Common myeloid progenitor, CD34-positive (primary cell): ENCODE measurements around the gene ZDHHC7.
"Not testable (repeated sequence)": the region's sequence is repeated elsewhere in the genome, so short reads cannot be mapped to it uniquely, and the experiment has no call there.

Experiments
- CTCF ChIA-PET: fragments of 350-600 bp; sonication (Branson Sonifier 250); formaldehyde crosslinking; loops from one replicate; lab custom pipeline; 2021; ENCODE audit warnings: antibody characterized with exemption; lab: Charles Lee
- POLR2A ChIA-PET: fragments of 350-600 bp; sonication (Branson Sonifier 250); formaldehyde crosslinking; loops from one replicate; lab custom pipeline; 2021; ENCODE audit warnings: antibody characterized with exemption; lab: Charles Lee
- DNase-seq, 3 donors: peaks; one replicate each; pipeline versions ENCODE4 v3.0.0 to v3.0.0-alpha.2; 2013
- H3K27ac ChIP-seq, 2 experiments: 1 replicate in 1 of 2; 2 replicates in 1 of 2; pipeline ENCODE4 v1.7.0; 2013; ENCODE audit warnings: inconsistent platforms in 2 of 2, low read length in 2 of 2, mild to moderate bottlenecking in 2 of 2, low read depth in 1 of 2, moderate library complexity in 1 of 2; ENCODE audit not compliant: severe bottlenecking in 2 of 2, insufficient read depth in 1 of 2, poor library complexity in 1 of 2
- H3K27me3 ChIP-seq, 5 experiments: replicated peaks in 2 of 5; 1 replicate in 3 of 5; 2 replicates in 2 of 5; pipeline versions ENCODE4 v1.6.1 to v1.7.0; 2013; ENCODE audit warnings: low read length in 4 of 5, mild to moderate bottlenecking in 2 of 5, moderate library complexity in 2 of 5, inconsistent platforms in 1 of 5; ENCODE audit not compliant: insufficient read depth in 5 of 5, control insufficient read depth in 4 of 5
- H3K36me3 ChIP-seq, 4 experiments: 1 replicate in 2 of 4; 2 replicates in 2 of 4; pipeline versions ENCODE4 v1.6.1 to v1.7.0; 2013; ENCODE audit warnings: low read length in 3 of 4, control low read depth in 1 of 4, mild to moderate bottlenecking in 1 of 4; ENCODE audit not compliant: control insufficient read depth in 4 of 4, insufficient read depth in 4 of 4
- H3K4me1 ChIP-seq, 4 experiments: 1 replicate in 3 of 4; 2 replicates in 1 of 4; pipeline versions ENCODE4 v1.6.1 to v1.7.1; 2013; ENCODE audit warnings: low read length in 3 of 4, mild to moderate bottlenecking in 3 of 4, control low read depth in 1 of 4, inconsistent platforms in 1 of 4, moderate library complexity in 1 of 4; ENCODE audit not compliant: control insufficient read depth in 4 of 4, insufficient read depth in 4 of 4; ENCODE audit errors: control extremely low read depth in 1 of 4
- H3K4me3 ChIP-seq, 7 experiments: 1 replicate in 4 of 7; 2 replicates in 3 of 7; pipeline versions ENCODE4 v1.5.1 to v1.7.0; 2013; ENCODE audit warnings: mild to moderate bottlenecking in 7 of 7, low read length in 6 of 7, moderate library complexity in 6 of 7, inconsistent platforms in 2 of 7, low read depth in 2 of 7, control low read depth in 1 of 7; ENCODE audit not compliant: insufficient read depth in 4 of 7, control insufficient read depth in 1 of 7; ENCODE audit errors: extremely low read depth in 1 of 7
- H3K9me3 ChIP-seq, 5 experiments: 1 replicate in 4 of 5; 2 replicates in 1 of 5; pipeline versions ENCODE4 v1.6.1 to v1.7.1; 2013; ENCODE audit warnings: low read length in 4 of 5, mild to moderate bottlenecking in 2 of 5, inconsistent platforms in 1 of 5, low read depth in 1 of 5, moderate library complexity in 1 of 5; ENCODE audit not compliant: control insufficient read depth in 4 of 5, insufficient read depth in 2 of 5; ENCODE audit errors: control extremely low read depth in 1 of 5
- WGBS: methylation state at CpG from one replicate; pipeline ENCODE4 v1.1.5; 2013; ENCODE audit not compliant: insufficient coverage; 5-methylcytosine and 5-hydroxymethylcytosine counted together

ZDHHC7 gene

DNA sequence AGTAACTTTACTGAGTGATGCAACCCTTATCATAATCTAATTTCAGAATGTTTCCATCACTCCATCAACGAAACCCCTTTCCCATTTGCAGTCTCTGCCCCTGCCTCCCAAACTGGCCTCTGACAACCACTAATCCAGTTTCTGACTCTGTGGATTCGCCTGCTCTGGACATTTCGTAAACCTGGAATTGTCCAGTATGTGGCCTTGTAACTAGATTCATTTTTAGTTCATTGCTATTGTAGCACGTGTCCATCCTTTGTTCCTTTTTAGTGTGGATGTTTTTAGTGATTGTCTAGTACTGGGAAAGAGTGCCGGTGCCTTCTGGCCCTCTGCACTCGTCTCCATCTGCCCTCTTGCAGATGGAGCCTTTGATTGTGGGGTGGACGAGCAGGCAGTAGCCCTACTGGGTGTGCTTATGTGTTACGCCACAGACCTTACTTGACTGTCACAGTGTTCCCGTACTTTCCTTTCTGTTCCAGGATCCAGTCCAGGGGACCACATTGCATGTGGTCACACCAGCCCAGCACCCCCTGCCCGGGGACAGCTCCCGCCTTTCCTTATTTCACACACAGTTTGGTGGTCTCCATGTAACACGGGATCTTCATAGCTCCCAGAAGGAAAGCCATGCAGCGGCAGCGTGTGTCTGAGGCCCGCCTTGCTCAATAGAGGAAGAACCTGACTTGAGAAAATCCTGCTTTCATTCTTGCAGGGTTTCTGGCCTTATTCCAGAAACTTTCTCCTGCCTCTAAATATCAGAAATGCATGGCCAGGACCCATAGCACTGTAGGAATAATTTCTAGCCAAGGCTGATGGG lies 25.1 kb upstream of the ZDHHC7 start:
- POLR2A ChIA-PET = no interaction called here
- H3K36me3 ChIP-seq = no peaks in the 10 kb centered on the region

DNA sequence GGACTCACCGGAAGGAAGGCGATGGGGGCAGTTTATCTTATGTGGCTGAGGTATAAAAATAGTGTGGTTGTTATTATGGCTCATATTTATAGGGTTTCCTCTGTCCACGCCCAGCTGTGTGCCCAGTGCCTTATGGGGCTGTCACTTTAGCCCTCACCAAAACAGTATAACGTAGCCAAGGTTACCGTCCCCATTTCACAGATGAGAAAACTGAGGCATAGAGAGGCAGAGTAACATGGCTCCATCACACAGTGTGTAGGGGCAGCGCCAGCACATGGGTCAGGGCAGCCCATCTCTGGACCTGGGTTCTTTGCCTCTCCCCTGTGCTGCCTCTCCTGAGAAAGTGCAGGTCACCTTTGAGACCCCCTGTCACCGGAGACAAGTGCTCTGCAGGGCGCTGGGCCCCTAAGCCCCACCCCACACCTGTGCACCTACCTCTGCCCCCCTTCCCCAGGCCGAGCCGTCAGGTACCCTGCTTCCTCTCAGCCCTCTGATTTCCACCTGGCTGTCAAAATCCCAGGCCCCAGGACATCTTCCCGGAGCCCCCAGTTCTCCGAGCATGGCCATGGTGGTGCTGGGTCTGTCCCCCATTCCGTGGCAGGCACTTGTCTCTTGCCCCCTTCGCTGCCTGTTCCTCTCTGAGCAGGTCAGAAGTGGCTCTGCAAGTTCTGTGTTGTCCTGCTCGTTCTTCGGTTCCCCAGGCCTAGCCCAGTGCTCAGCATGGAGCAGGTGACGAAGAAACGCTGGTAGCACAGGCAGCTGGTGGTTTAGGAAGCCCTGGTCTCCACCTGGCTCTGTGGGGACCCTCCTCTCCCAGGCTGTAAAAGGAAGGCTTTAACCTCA lies 23.5 kb upstream of the ZDHHC7 start:
- CTCF ChIA-PET = interaction anchor here (3.3 kb wide), 1 partner anchor 12 kb away, joined by 8 read pairs; no protein-coding TSS in a partner anchor
- Histone ChIP-seq H3K27me3 (peaks cover 0 to 2% (median 0%) of the 10 kb centered on the region in 5 experiments), H3K4me3 (no peak overlapping the region), H3K36me3 (no peaks in the 10 kb centered on the region), H3K9me3 (no peaks in the 10 kb centered on the region), H3K27ac (no peak overlapping the region), H3K4me1 (peaks cover 0 to 6% (median 3%) of the 10 kb centered on the region in 4 experiments)
- no peak for DNase-seq
- POLR2A ChIA-PET = interaction anchor here (0.6 kb wide), 1 partner anchor 14 kb away, joined by 3 read pairs; no protein-coding TSS in a partner anchor
- WGBS = 93% methylated on average over 14 of the region's 18 CpGs

More for the DNA sequence above, 25.1 kb upstream of the ZDHHC7 start:
- Histone ChIP-seq H3K4me1 (peaks cover 0 to 10% (median 5%) of the 10 kb centered on the region in 4 experiments), H3K4me3 (no peak overlapping the region), H3K27ac (no peak overlapping the region), H3K9me3 (no peaks in the 10 kb centered on the region), H3K27me3 (no peaks in the 10 kb centered on the region)
- WGBS = 71% methylated on average over 15 of the region's 15 CpGs
- DNase-seq = peak in 1 of 3 donors; percentile 36
- CTCF ChIA-PET = interaction anchor here (0.6 to 3.3 kb wide), 2 partner anchors 11 to 20 kb away, joined by 3 to 8 read pairs; no protein-coding TSS in a partner anchor

DNA sequence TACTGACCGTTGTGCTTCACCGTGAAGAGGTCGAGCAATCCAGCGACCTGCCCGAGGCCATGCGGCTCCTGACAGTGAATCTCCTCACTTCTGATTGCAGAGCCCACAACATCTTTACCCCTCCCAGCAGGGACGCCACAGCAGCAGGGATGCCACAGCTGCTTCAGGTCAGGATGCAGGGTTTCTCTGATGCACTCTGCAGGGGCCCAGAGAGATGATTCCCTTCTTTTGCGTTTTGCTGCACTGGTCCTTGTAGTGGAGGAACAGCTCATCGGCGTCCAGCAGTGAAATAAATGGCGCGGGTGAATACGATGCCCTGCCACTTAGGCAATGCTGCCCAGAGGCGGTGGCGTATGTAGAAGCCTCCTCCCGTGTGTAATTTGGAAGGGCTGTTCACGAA lies 21.8 kb upstream of the ZDHHC7 start:
- CTCF ChIA-PET = interaction anchor here (1.6 kb wide), 2 partner anchors 34 to 54 kb away, joined by 3 to 4 read pairs; no protein-coding TSS in a partner anchor
- H3K9me3 ChIP-seq = no peaks in the 10 kb centered on the region

DNA sequence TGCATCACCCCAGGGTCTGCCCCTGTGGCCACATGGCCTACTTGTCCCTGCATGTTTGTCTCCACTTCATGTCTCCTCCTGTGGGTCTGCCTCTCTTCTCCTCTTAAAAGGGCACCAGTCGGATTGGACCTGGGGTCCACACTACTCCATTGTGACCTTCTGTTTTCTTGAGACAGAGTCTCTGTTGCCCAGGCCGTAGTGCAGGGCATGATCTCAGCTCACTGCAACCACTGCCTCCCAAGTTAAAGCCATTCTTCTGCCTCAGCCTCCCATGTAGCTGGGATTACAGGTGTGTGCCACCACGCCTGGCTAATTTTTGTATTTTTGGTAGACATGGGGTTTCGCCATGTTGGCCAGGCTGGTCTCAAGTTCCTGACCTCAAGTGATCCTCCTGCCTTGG lies 20.9 kb upstream of the ZDHHC7 start:
- CTCF ChIA-PET = interaction anchor here (1.6 kb wide), 3 partner anchors 35 to 55 kb away, joined by 3 to 4 read pairs (median 3); no protein-coding TSS in a partner anchor
- H3K4me3 ChIP-seq, DNase-seq, H3K27ac ChIP-seq, H3K36me3 ChIP-seq, H3K9me3 ChIP-seq, POLR2A ChIA-PET: not testable (repeated sequence)
- Histone ChIP-seq H3K4me1 (peaks cover 11 to 23% (median 21%) of the 10 kb centered on the region in 4 experiments), H3K27me3 (peaks cover 0 to 20% (median 4%) of the 10 kb centered on the region in 5 experiments)
- WGBS = 100% methylated on average over 2 of the region's 4 CpGs

More for the DNA sequence above, 21.8 kb upstream of the ZDHHC7 start:
- Histone ChIP-seq H3K27ac (no peak overlapping the region), H3K27me3 (peaks cover 0 to 18% (median 3%) of the 10 kb centered on the region in 5 experiments), H3K4me3 (no peak overlapping the region), H3K4me1 (peaks cover 9 to 18% (median 16%) of the 10 kb centered on the region in 4 experiments), H3K36me3 (no peaks in the 10 kb centered on the region)
- over 99% methylated on average over 17 of the region's 17 CpGs for WGBS
- POLR2A ChIA-PET = no interaction called here
- DNase-seq = no peak

DNA sequence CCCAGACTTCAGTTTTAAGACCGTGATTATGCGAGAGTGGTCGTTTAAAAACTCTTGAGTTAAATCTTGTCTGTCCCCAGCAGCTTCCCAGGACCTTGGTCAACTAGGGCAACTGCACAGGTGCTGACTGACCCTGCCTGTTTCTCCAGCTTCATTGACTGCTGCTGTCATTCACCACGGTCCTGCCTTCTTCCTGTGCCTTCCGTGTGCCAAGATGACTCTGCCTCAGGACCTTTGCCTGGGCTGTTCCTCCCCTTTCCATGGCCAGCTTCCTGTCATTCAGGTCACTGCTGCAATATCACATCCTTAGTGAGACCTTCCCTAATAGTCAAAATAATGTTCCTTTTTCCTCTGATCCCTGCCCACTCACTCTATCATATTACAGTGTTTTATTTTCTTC lies 20.1 kb upstream of the ZDHHC7 start:
- CTCF ChIA-PET = interaction anchor here (0.6 to 1.8 kb wide), 4 partner anchors 10 to 54 kb away, joined by 3 to 4 read pairs (median 4); no protein-coding TSS in a partner anchor
- no peak overlapping the region for H3K27ac ChIP-seq
- POLR2A ChIA-PET = interaction anchor here (0.6 kb wide), 1 partner anchor 117 kb away, joined by 3 read pairs; no protein-coding TSS in a partner anchor
- peaks cover 0 to 20% (median 4%) of the 10 kb centered on the region in 5 experiments for H3K27me3 ChIP-seq
- no peak overlapping the region for H3K4me3 ChIP-seq
- H3K9me3 ChIP-seq = no peaks in the 10 kb centered on the region
- DNase-seq = no peak
- 82% methylated on average over 5 of the region's 5 CpGs for WGBS
- peaks cover 18 to 31% (median 24%) of the 10 kb centered on the region in 4 experiments for H3K4me1 ChIP-seq
- no peaks in the 10 kb centered on the region for H3K36me3 ChIP-seq

DNA sequence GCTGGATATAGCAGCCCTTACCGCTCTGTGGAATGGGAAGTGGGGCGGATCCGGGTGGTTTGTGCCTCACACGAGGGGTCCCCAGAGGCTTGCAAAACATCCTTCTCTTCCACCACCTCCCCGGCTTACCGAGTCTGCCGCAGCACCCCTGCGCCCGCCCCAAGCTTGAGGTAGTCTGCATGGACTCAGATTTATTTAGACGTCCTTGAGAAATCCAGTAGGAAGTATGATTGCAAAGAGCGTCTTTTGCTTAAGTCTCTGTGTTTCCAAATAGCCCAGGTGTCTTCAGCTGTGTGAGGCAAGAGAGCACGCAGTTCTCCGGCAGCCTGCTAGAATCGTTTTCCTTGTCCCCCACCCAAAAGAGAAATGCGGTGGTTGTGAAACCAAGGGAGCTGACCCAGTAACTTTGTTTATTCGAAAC lies 18.7 kb upstream of the ZDHHC7 start:
- H3K36me3 ChIP-seq = no peaks in the 10 kb centered on the region
- H3K4me3 ChIP-seq = no peak overlapping the region
- POLR2A ChIA-PET = no interaction called here
- no peak for DNase-seq
- 87% methylated on average over 8 of the region's 16 CpGs for WGBS
- CTCF ChIA-PET = interaction anchor here (1.4 to 1.8 kb wide), 2 partner anchors 17 to 24 kb away, joined by 4 read pairs; no protein-coding TSS in a partner anchor
- H3K4me1 ChIP-seq = peaks cover 23 to 45% (median 38%) of the 10 kb centered on the region in 4 experiments
- H3K27ac ChIP-seq = no peak overlapping the region
- no peaks in the 10 kb centered on the region for H3K9me3 ChIP-seq
- H3K27me3 ChIP-seq = peaks cover 0 to 20% (median 4%) of the 10 kb centered on the region in 5 experiments
